ENCODE measurements around the gene HBEGF. TPM values are rescaled to one million over a fixed set of nuclear protein-coding genes. Genes with fewer than 3 reads are reported as not detected.

HBEGF gene
- total RNA-seq, 4 donors from 2014 or later, result 27.1 to 30.9 (median 27.8) TPM

DNA sequence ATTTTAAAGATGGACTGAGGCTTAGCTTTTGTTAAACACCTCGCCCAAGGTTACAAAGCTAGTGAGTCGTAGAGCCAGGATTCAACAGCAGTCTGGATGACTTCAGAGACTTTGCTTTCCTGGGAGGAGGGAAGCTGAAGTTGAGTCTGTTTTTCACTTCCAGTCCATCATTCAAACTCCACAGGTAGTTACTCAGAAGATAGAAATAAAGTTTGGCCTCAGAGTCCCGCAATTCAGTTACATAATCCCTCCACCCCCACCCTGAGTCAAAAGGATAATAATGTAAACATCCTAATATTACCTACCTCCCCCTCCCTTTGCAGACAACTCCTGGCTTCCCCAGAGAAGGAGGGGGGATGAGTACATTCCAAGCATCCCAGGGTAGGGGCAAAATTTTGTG is 8.1 kb downstream of the HBEGF start:
- H3K36me3 ChIP-seq, result peaks cover 0 to 25% (median 0%) of the 10 kb centered on the region in 3 donors
- H3K27ac ChIP-seq, result peak overlapping the region in 2 of 4 donors; percentile 86 to 94
- peaks cover 0 to 75% (median 53%) of the 10 kb centered on the region in 4 donors for H3K4me1 ChIP-seq
- H3K4me3 ChIP-seq, result no peak overlapping the region
- TF ChIP-seq CTCF (IDR thresholded peaks at IDR 0.05) (no peak), EP300 (IDR thresholded peaks at IDR 0.05) (no peak), POLR2A (IDR thresholded peaks at IDR 0.05) (no peak)
- no peaks in the 10 kb centered on the region for H3K27me3 ChIP-seq
- WGBS, 2 donors, result 65 to 67% methylated on average over 3 of the region's 3 CpGs
- H3K9me3 ChIP-seq, result no peaks in the 10 kb centered on the region
- no peak for DNase-seq (ENCODE audit: low spot score in 2 of 2)

GRCh38 chr5:140337880-140338279 is 8.5 kb downstream of the HBEGF start:
- Histone ChIP-seq H3K4me3 (no peak overlapping the region), H3K27ac (peak overlapping the region in 2 of 4 donors; percentile 86 to 94), H3K27me3 (no peaks in the 10 kb centered on the region), H3K9me3 (no peaks in the 10 kb centered on the region), H3K36me3 (peaks cover 0 to 30% (median 0%) of the 10 kb centered on the region in 3 donors), H3K4me1 (peaks cover 0 to 70% (median 51%) of the 10 kb centered on the region in 4 donors)
- DNase-seq (ENCODE audit: low spot score in 2 of 2), result no peak
- TF ChIP-seq EP300 (IDR thresholded peaks at IDR 0.05) (no peak), POLR2A (IDR thresholded peaks at IDR 0.05) (no peak), CTCF (IDR thresholded peaks at IDR 0.05) (no peak)
- 100% methylated on average over 1 of the region's 1 CpG for WGBS, 2 donors

DNA sequence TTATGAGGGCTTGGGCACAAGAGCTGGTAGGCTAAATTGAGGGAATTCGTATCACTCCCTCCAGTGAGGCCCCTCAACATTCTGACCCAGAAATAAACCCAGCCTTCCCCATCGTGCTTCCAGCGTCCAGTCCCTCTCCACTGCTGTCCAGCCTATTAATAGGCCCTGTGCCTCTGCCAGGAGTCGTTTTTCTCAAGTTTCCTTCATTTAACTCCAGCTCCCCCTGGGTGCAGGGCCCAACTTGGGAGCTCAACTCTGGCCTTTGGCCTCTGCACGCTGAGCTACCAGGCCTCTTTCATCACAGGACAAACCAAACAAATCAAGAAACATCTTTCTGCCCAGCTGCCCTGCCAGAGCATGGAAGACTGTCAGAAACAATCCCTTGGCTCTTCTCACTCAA is 10.0 kb downstream of the HBEGF start:
- H3K27me3 ChIP-seq, result no peaks in the 10 kb centered on the region
- no peak overlapping the region for H3K4me3 ChIP-seq
- 17 to 29% methylated on average over 5 of the region's 5 CpGs for WGBS, 2 donors
- DNase-seq (ENCODE audit: low spot score in 2 of 2), result no peak
- peaks cover 0 to 57% (median 36%) of the 10 kb centered on the region in 4 donors for H3K4me1 ChIP-seq
- TF ChIP-seq EP300 (IDR thresholded peaks at IDR 0.05) (peak in 1 of 2 donors; percentile 18), POLR2A (IDR thresholded peaks at IDR 0.05) (no peak)
- H3K27ac ChIP-seq, result peak overlapping the region; percentile 40 to 94 (median 70)
- H3K9me3 ChIP-seq, result no peaks in the 10 kb centered on the region
- peaks cover 0 to 40% (median 0%) of the 10 kb centered on the region in 3 donors for H3K36me3 ChIP-seq

GRCh38 chr5:140331638-140332037 is 14.8 kb downstream of the HBEGF start:
- H3K27ac ChIP-seq, result no peak overlapping the region
- no peaks in the 10 kb centered on the region for H3K27me3 ChIP-seq
- no peak for DNase-seq (ENCODE audit: low spot score in 2 of 2)
- no peaks in the 10 kb centered on the region for H3K9me3 ChIP-seq
- TF ChIP-seq CTCF (IDR thresholded peaks at IDR 0.05) (no peak), POLR2A (IDR thresholded peaks at IDR 0.05) (no peak), EP300 (IDR thresholded peaks at IDR 0.05) (no peak)
- 82 to 91% methylated on average over 1 of the region's 1 CpG for WGBS, 2 donors
- H3K4me3 ChIP-seq, result no peak overlapping the region
- peaks cover 0 to 40% (median 0%) of the 10 kb centered on the region in 3 donors for H3K36me3 ChIP-seq
- peaks cover 0 to 31% (median 13%) of the 10 kb centered on the region in 4 donors for H3K4me1 ChIP-seq

- no peak for DNase-seq (ENCODE audit: low spot score in 2 of 2)
- H3K36me3 ChIP-seq, result peaks cover 0 to 31% (median 0%) of the 10 kb centered on the region in 3 donors
- no peaks in the 10 kb centered on the region for H3K9me3 ChIP-seq
- peaks cover 0 to 31% (median 7%) of the 10 kb centered on the region in 4 donors for H3K4me1 ChIP-seq
- H3K27me3 ChIP-seq, result no peaks in the 10 kb centered on the region
- 61 to 70% methylated on average over 5 of the region's 5 CpGs for WGBS, 2 donors
- H3K27ac ChIP-seq, result peak overlapping the region in 3 of 4 donors; percentile 37 to 64 (median 38)
- no peak for TF ChIP-seq CTCF (IDR thresholded peaks at IDR 0.05)
- no peak for TF ChIP-seq POLR2A (IDR thresholded peaks at IDR 0.05)
- TF ChIP-seq EP300 (IDR thresholded peaks at IDR 0.05), result no peak
- no peak overlapping the region for H3K4me3 ChIP-seq
Measured at GRCh38 chr5:140329739-140330481, 16.5 kb downstream of the HBEGF start.

All from tibial nerve (tissue), 4 donors.